Measurements from ENCODE around the gene SMIM5. TPM values are rescaled to one million over a fixed set of nuclear protein-coding genes. Genes with fewer than 3 reads are reported as not detected.

The SMIM5 gene
- total RNA-seq, 4 donors from 2014 or later, result 3.8 to 6.8 (median 5.0) TPM

- peaks cover 0 to 66% (median 6%) of the 10 kb centered on the region in 3 donors for H3K4me1 ChIP-seq
Measured at GRCh38 chr17:75681289-75681688, 48.1 kb downstream of the SMIM5 start.

GRCh38 chr17:75683583-75683982 lies 50.3 kb downstream of the SMIM5 start:
- Histone ChIP-seq H3K36me3 (peaks cover 0 to 20% of the 10 kb centered on the region in 2 donors), H3K27ac (peak overlapping the region in 1 of 4 donors; percentile 3), H3K4me1 (peaks cover 0 to 82% (median 6%) of the 10 kb centered on the region in 3 donors), H3K4me3 (no peak overlapping the region), H3K9me3 (no peaks in the 10 kb centered on the region), H3K27me3 (no peaks in the 10 kb centered on the region)
- no peak for TF ChIP-seq POLR2AphosphoS5 (IDR thresholded peaks at IDR 0.05)
- no peak for TF ChIP-seq CTCF (IDR thresholded peaks at IDR 0.05)
- TF ChIP-seq POLR2A (IDR thresholded peaks at IDR 0.05), result no peak
- no peak for TF ChIP-seq EP300 (IDR thresholded peaks at IDR 0.05)
- 61 to 66% methylated on average over 3 to 4 of the region's 4 CpGs for WGBS, 2 donors (ENCODE audit: low coverage in 1 of 2)
- ATAC-seq, result no peak

More at GRCh38 chr17:75681289-75681688, 48.1 kb downstream of the SMIM5 start:
- Histone ChIP-seq H3K36me3 (peaks cover 0 to 27% of the 10 kb centered on the region in 2 donors), H3K9me3 (no peaks in the 10 kb centered on the region), H3K27me3 (no peaks in the 10 kb centered on the region), H3K4me3 (no peak overlapping the region), H3K27ac (peak overlapping the region in 2 of 4 donors; percentile 49 to 52)
- 42 to 90% methylated on average over 2 of the region's 3 CpGs for WGBS, 2 donors (ENCODE audit: low coverage in 1 of 2)
- no peak for ATAC-seq
- no peak for TF ChIP-seq POLR2A (IDR thresholded peaks at IDR 0.05)
- no peak for TF ChIP-seq POLR2AphosphoS5 (IDR thresholded peaks at IDR 0.05)
- no peak for TF ChIP-seq CTCF (IDR thresholded peaks at IDR 0.05)
- no peak for TF ChIP-seq EP300 (IDR thresholded peaks at IDR 0.05)

- Histone ChIP-seq H3K4me3 (no peak overlapping the region), H3K27me3 (no peaks in the 10 kb centered on the region), H3K27ac (peak overlapping the region in 2 of 4 donors; percentile 65 to 74), H3K9me3 (no peaks in the 10 kb centered on the region), H3K4me1 (peaks cover 0 to 82% (median 7%) of the 10 kb centered on the region in 3 donors), H3K36me3 (peaks cover 0 to 15% of the 10 kb centered on the region in 2 donors)
- no peak for ATAC-seq
- TF ChIP-seq POLR2AphosphoS5 (IDR thresholded peaks at IDR 0.05) (no peak), EP300 (IDR thresholded peaks at IDR 0.05) (no peak), POLR2A (IDR thresholded peaks at IDR 0.05) (no peak), CTCF (IDR thresholded peaks at IDR 0.05) (no peak)
- WGBS, 2 donors (ENCODE audit: low coverage in 1 of 2), result 84 to 100% methylated on average over 1 to 5 of the region's 5 CpGs
Measured at GRCh38 chr17:75684249-75684648, 51.0 kb downstream of the SMIM5 start.

GRCh38 chr17:75684924-75685323 lies 51.7 kb downstream of the SMIM5 start:
- TF ChIP-seq POLR2A (IDR thresholded peaks at IDR 0.05), result no peak
- ATAC-seq, result no peak
- peak overlapping the region in 3 of 4 donors; percentile 64 to 74 (median 65) for H3K27ac ChIP-seq
- peaks cover 0 to 8% of the 10 kb centered on the region in 2 donors for H3K36me3 ChIP-seq
- H3K9me3 ChIP-seq, result no peaks in the 10 kb centered on the region
- peaks cover 0 to 82% (median 10%) of the 10 kb centered on the region in 3 donors for H3K4me1 ChIP-seq
- H3K4me3 ChIP-seq, result no peak overlapping the region
- no peaks in the 10 kb centered on the region for H3K27me3 ChIP-seq
- 70% methylated on average over 6 to 7 of the region's 7 CpGs for WGBS, 2 donors (ENCODE audit: low coverage in 1 of 2)

- TF ChIP-seq POLR2AphosphoS5 (IDR thresholded peaks at IDR 0.05), result no peak
- TF ChIP-seq EP300 (IDR thresholded peaks at IDR 0.05), result no peak
- TF ChIP-seq CTCF (IDR thresholded peaks at IDR 0.05), result no peak
- no peak for TF ChIP-seq POLR2A (IDR thresholded peaks at IDR 0.05)
- Histone ChIP-seq H3K36me3 (peaks cover 0 to 6% of the 10 kb centered on the region in 2 donors), H3K27ac (peak overlapping the region in 3 of 4 donors; percentile 64 to 74 (median 65)), H3K27me3 (no peaks in the 10 kb centered on the region), H3K4me1 (peaks cover 0 to 82% (median 13%) of the 10 kb centered on the region in 3 donors), H3K9me3 (no peaks in the 10 kb centered on the region), H3K4me3 (no peak overlapping the region)
- 55 to 85% methylated on average over 2 to 3 of the region's 3 CpGs for WGBS, 2 donors (ENCODE audit: low coverage in 1 of 2)
- no peak for ATAC-seq
Measured at GRCh38 chr17:75685499-75685898, 52.3 kb downstream of the SMIM5 start.

Data from gastroesophageal sphincter (tissue), 4 donors.